IPS-15b (cell line): ENCODE results near the gene SSB.
"Not testable (repeated sequence)": the region's sequence is repeated elsewhere in the genome, so short reads cannot be mapped to it uniquely, and the experiment has no call there.

ENCODE experiments used
- H3K27me3 ChIP-seq: one replicate; pipeline ENCODE4 v1.6.1; 2013; ENCODE audit warnings: low read length; ENCODE audit not compliant: control insufficient read depth, insufficient read depth
- H3K36me3 ChIP-seq: one replicate; pipeline ENCODE4 v1.6.1; 2013; ENCODE audit warnings: low read length; ENCODE audit not compliant: control insufficient read depth, insufficient read depth
- H3K4me1 ChIP-seq: one replicate; pipeline ENCODE4 v1.6.1; 2013; ENCODE audit warnings: mild to moderate bottlenecking, low read length; ENCODE audit not compliant: control insufficient read depth, insufficient read depth
- H3K4me3 ChIP-seq: one replicate; pipeline ENCODE4 v1.5.1; 2013; ENCODE audit warnings: low read depth, low read length
- H3K9ac ChIP-seq: one replicate; pipeline ENCODE4 v1.6.1; 2013; ENCODE audit warnings: low read depth, mild to moderate bottlenecking, low read length
- H3K9me3 ChIP-seq: one replicate; pipeline ENCODE4 v1.6.1; 2013; ENCODE audit warnings: mild to moderate bottlenecking, low read length; ENCODE audit not compliant: control insufficient read depth, insufficient read depth

SSB gene

GRCh38 chr2:169798718-169799592 is at the start of gene SSB:
Gene SSB (plus strand): TSS chr2:169798871. CDS start chr2:169800961, 2,090 bp downstream.
- peak within 1 kb of the TSS; percentile 87 for H3K4me3 ChIP-seq
- H3K4me1 ChIP-seq = peaks cover 10% of the 10 kb centered on the region
- H3K9me3 ChIP-seq = no peaks in the 10 kb centered on the region
- H3K9ac ChIP-seq = peak within 1 kb of the TSS; percentile 94
- H3K27me3 ChIP-seq = no peaks in the 10 kb centered on the region
- H3K36me3 ChIP-seq = peaks cover 5% of the 10 kb centered on the region

- Histone ChIP-seq H3K4me3 (no peak overlapping the region), H3K4me1 (no peaks in the 10 kb centered on the region), H3K9me3 (no peaks in the 10 kb centered on the region), H3K27me3 (no peaks in the 10 kb centered on the region), H3K9ac (no peak overlapping the region), H3K36me3 (no peaks in the 10 kb centered on the region)
Measured at GRCh38 chr2:169752752-169753151, 45.9 kb upstream of the SSB start.

- H3K36me3 ChIP-seq = no peaks in the 10 kb centered on the region
- no peaks in the 10 kb centered on the region for H3K27me3 ChIP-seq
- no peaks in the 10 kb centered on the region for H3K4me1 ChIP-seq
- no peak overlapping the region for H3K4me3 ChIP-seq
- no peak overlapping the region for H3K9ac ChIP-seq
- no peaks in the 10 kb centered on the region for H3K9me3 ChIP-seq
Measured at GRCh38 chr2:169755083-169755870, 43.4 kb upstream of the SSB start.

GRCh38 chr2:169756342-169756741 is 42.3 kb upstream of the SSB start:
- Histone ChIP-seq H3K27me3 (no peaks in the 10 kb centered on the region), H3K4me1 (no peaks in the 10 kb centered on the region), H3K9me3 (no peaks in the 10 kb centered on the region), H3K4me3 (no peak overlapping the region), H3K9ac (no peak overlapping the region), H3K36me3 (no peaks in the 10 kb centered on the region)

- Histone ChIP-seq H3K9me3 (no peaks in the 10 kb centered on the region), H3K4me1 (no peaks in the 10 kb centered on the region), H3K4me3 (no peak overlapping the region), H3K36me3 (no peaks in the 10 kb centered on the region), H3K9ac (no peak overlapping the region), H3K27me3 (no peaks in the 10 kb centered on the region)
Measured at GRCh38 chr2:169757356-169757755, 41.3 kb upstream of the SSB start.

GRCh38 chr2:169757778-169758177 is 40.9 kb upstream of the SSB start:
- Histone ChIP-seq H3K9me3 (no peaks in the 10 kb centered on the region), H3K9ac (no peak overlapping the region), H3K36me3 (no peaks in the 10 kb centered on the region)

GRCh38 chr2:169759987-169760386 is 38.7 kb upstream of the SSB start:
- no peaks in the 10 kb centered on the region for H3K27me3 ChIP-seq
- H3K4me1 ChIP-seq = no peaks in the 10 kb centered on the region
- H3K9me3 ChIP-seq = no peaks in the 10 kb centered on the region
- H3K4me3 ChIP-seq = no peak overlapping the region
- H3K36me3 ChIP-seq = no peaks in the 10 kb centered on the region
- H3K9ac ChIP-seq = no peak overlapping the region

More at GRCh38 chr2:169757778-169758177, 40.9 kb upstream of the SSB start:
- H3K4me3 ChIP-seq = no peak overlapping the region
- H3K27me3 ChIP-seq = no peaks in the 10 kb centered on the region
- H3K4me1 ChIP-seq = no peaks in the 10 kb centered on the region

GRCh38 chr2:169760798-169761197 is 37.9 kb upstream of the SSB start:
- not testable (repeated sequence) for H3K4me3 ChIP-seq, H3K9me3 ChIP-seq, H3K36me3 ChIP-seq, H3K9ac ChIP-seq, H3K27me3 ChIP-seq, H3K4me1 ChIP-seq

GRCh38 chr2:169761251-169761969 is 37.3 kb upstream of the SSB start:
- no peaks in the 10 kb centered on the region for H3K27me3 ChIP-seq
- H3K36me3 ChIP-seq = no peaks in the 10 kb centered on the region
- H3K9ac ChIP-seq = no peak overlapping the region
- H3K4me1 ChIP-seq = no peaks in the 10 kb centered on the region
- H3K4me3 ChIP-seq = no peak overlapping the region
- no peaks in the 10 kb centered on the region for H3K9me3 ChIP-seq

GRCh38 chr2:169761970-169762292 is 36.7 kb upstream of the SSB start:
- H3K9me3 ChIP-seq = no peaks in the 10 kb centered on the region
- no peaks in the 10 kb centered on the region for H3K36me3 ChIP-seq
- no peak overlapping the region for H3K4me3 ChIP-seq
- no peaks in the 10 kb centered on the region for H3K27me3 ChIP-seq
- no peak overlapping the region for H3K9ac ChIP-seq
- no peaks in the 10 kb centered on the region for H3K4me1 ChIP-seq

- Histone ChIP-seq H3K4me1 (no peaks in the 10 kb centered on the region), H3K9me3 (no peaks in the 10 kb centered on the region), H3K27me3 (no peaks in the 10 kb centered on the region), H3K36me3 (no peaks in the 10 kb centered on the region), H3K4me3 (no peak overlapping the region), H3K9ac (no peak overlapping the region)
Measured at GRCh38 chr2:169765523-169765922, 33.1 kb upstream of the SSB start.
